ENCODE data around the gene NDC1. TPM values are rescaled to one million over a fixed set of nuclear protein-coding genes. Genes with fewer than 3 reads are reported as not detected.

Gene NDC1
- polyA plus RNA-seq, 1 of the 3 experiments (the other 2 are of a cell fraction): 11.5 TPM

DNA sequence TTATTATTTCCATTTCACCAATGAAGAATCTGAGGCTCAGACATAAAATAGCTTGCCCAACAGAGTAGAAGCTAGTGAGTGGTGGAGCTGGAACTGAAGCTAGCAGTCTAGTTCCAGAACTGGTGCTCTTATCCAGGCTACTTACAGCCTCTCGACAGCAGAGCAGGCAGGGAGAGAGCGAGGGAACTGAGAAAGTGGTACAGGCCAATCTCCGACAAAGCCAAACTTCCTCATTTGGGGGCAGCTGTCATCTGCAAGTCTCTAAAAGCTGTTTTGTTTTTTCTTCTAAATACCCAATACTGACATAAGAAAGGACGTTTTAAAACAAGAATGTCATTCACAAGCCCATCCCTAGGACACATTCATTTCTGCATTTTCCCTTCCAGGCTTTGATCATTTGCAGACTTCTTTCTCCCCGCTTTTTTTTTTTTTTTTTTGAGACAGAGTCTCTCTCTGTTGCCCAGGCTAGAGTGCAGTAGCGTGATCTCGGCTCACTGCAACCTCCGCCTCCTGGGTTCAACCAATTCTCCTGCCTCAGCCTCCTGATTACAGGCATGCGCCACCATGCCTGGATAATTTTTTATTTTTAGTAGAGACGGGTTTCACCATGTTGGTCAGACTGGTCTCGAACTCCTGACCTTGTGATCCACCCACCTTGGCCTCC is 31.5 kb upstream of the NDC1 start (continued):
- TF ChIP-seq, protein P1, sequence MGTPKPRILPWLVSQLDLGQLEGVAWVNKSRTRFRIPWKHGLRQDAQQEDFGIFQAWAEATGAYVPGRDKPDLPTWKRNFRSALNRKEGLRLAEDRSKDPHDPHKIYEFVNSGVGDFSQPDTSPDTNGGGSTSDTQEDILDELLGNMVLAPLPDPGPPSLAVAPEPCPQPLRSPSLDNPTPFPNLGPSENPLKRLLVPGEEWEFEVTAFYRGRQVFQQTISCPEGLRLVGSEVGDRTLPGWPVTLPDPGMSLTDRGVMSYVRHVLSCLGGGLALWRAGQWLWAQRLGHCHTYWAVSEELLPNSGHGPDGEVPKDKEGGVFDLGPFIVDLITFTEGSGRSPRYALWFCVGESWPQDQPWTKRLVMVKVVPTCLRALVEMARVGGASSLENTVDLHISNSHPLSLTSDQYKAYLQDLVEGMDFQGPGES (IDR thresholded peaks at IDR 0.05; ENCODE audit: low read depth, low read length): no peak

DNA sequence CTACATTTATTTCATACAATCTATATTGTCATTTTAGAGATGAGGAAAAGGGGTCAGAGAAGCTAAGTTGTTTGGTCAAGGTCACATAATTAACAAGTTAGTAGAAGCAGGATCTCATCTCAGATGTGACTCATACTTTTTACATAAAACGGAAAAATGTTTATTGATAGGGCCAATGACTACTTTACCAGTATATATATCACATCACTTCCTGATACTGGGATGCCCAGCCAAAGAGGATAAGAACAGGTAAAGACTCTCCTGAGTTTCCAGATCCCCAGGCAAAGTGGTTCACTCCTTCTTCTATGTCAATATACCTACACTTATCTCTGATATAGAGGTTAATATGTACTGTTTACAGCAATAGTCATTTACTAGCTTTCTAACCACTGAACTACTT is 30.5 kb upstream of the NDC1 start:
- Histone ChIP-seq H3K4me2 (no peak overlapping the region), H3K79me2 (ENCODE audit: insufficient read depth) (no peaks in the 10 kb centered on the region), H4K20me1 (ENCODE audit: insufficient read depth) (no peaks in the 10 kb centered on the region), H3K4me1 (ENCODE audit: control insufficient read depth in 1 of 2, insufficient read depth in 2 of 2, low read depth in 1 of 2, low read length in 1 of 2) (no peaks in the 10 kb centered on the region), H3K27me3 (ENCODE audit: insufficient read depth) (no peaks in the 10 kb centered on the region), H3K36me3 (replicated peaks in 1 of 2; ENCODE audit: control insufficient read depth in 1 of 2, insufficient read depth in 2 of 2, low read length in 1 of 2) (peaks cover 33 to 43% of the 10 kb centered on the region in 2 experiments), H3K9me3 (no peaks in the 10 kb centered on the region), H2AFZ (ENCODE audit: low read depth) (no peak overlapping the region), H3K4me3 (ENCODE audit: low read depth in 2 of 2, low read length in 1 of 2) (no peak overlapping the region), H3K9ac (no peak overlapping the region), H3K27ac (ENCODE audit: low read depth in 2 of 2, low read length in 1 of 2) (no peak overlapping the region), H3K9me2 (no peaks in the 10 kb centered on the region), H3F3A (replicated peaks; ENCODE audit: insufficient read depth) (no peaks in the 10 kb centered on the region)
- no peak for DNase-seq
- 80% methylated on average over 1 of the region's 1 CpG for WGBS (ENCODE audit: low lambda C conversion rate)
- POLR2A ChIA-PET: no interaction called here
- CTCF ChIA-PET: interaction anchor here (0.8 to 3.7 kb wide), 5 partner anchors 7 to 91 kb away, joined by 4 to 24 read pairs (median 18); no protein-coding TSS in a partner anchor
- TF ChIP-seq RFX5 (IDR thresholded peaks at IDR 0.05; ENCODE audit: low read length) (no peak), SMC3 (IDR thresholded peaks at IDR 0.05; ENCODE audit: low read depth, low read length) (no peak), NFIC (IDR thresholded peaks at IDR 0.05; ENCODE audit: borderline replicate concordance) (no peak), FOXJ3 (CRISPR knock-in tag; IDR thresholded peaks at IDR 0.05) (no peak), NRF1 (IDR thresholded peaks at IDR 0.05; ENCODE audit: low read depth, low read length) (no peak), RAD21 (IDR thresholded peaks at IDR 0.05; ENCODE audit: low read length) (no peak), FOSL2 (IDR thresholded peaks at IDR 0.05; ENCODE audit: borderline replicate concordance, low read depth) (no peak)
- TF ChIP-seq, protein P2, sequence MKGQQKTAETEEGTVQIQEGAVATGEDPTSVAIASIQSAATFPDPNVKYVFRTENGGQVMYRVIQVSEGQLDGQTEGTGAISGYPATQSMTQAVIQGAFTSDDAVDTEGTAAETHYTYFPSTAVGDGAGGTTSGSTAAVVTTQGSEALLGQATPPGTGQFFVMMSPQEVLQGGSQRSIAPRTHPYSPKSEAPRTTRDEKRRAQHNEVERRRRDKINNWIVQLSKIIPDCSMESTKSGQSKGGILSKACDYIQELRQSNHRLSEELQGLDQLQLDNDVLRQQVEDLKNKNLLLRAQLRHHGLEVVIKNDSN (IDR thresholded peaks at IDR 0.05; ENCODE audit: borderline replicate concordance, low read depth): no peak
- TF ChIP-seq, protein P3, sequence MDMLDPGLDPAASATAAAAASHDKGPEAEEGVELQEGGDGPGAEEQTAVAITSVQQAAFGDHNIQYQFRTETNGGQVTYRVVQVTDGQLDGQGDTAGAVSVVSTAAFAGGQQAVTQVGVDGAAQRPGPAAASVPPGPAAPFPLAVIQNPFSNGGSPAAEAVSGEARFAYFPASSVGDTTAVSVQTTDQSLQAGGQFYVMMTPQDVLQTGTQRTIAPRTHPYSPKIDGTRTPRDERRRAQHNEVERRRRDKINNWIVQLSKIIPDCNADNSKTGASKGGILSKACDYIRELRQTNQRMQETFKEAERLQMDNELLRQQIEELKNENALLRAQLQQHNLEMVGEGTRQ (IDR thresholded peaks at IDR 0.05; ENCODE audit: borderline replicate concordance, low read depth, low read length): no peak

DNA sequence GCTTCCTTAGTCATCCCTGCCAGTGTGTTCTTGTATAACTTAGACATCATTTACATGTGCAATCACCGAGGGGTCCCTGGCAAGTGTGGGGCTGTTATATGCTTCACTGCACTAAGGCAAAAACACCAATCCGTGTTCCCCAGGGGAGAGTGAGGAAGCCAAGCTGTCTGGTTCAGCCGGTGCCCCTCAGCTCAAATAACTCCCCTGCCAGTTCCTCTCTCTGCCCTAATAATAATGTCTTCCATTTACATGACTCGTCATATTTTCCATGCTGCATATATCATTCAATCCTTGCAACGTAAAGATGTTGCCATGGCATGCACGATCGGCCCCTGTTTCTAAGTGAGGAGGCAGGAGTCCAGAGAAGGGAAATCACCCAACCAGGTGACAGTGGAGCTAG is 24.4 kb upstream of the NDC1 start:
- Histone ChIP-seq H3K9ac (no peak overlapping the region), H3K9me2 (no peaks in the 10 kb centered on the region), H3K9me3 (no peaks in the 10 kb centered on the region), H3K79me2 (ENCODE audit: insufficient read depth) (no peaks in the 10 kb centered on the region), H3K27ac (ENCODE audit: low read depth in 2 of 2, low read length in 1 of 2) (no peak overlapping the region), H3K4me1 (ENCODE audit: control insufficient read depth in 1 of 2, insufficient read depth in 2 of 2, low read depth in 1 of 2, low read length in 1 of 2) (no peaks in the 10 kb centered on the region), H4K20me1 (ENCODE audit: insufficient read depth) (no peaks in the 10 kb centered on the region), H3K36me3 (replicated peaks in 1 of 2; ENCODE audit: control insufficient read depth in 1 of 2, insufficient read depth in 2 of 2, low read length in 1 of 2) (peaks cover 9 to 34% of the 10 kb centered on the region in 2 experiments), H3K27me3 (ENCODE audit: insufficient read depth) (no peaks in the 10 kb centered on the region), H2AFZ (ENCODE audit: low read depth) (no peak overlapping the region), H3K4me2 (no peak overlapping the region), H3F3A (replicated peaks; ENCODE audit: insufficient read depth) (no peaks in the 10 kb centered on the region), H3K4me3 (ENCODE audit: low read depth in 2 of 2, low read length in 1 of 2) (no peak overlapping the region)
- no peak for DNase-seq
- WGBS (ENCODE audit: low lambda C conversion rate): 85% methylated on average over 7 of the region's 7 CpGs
- CTCF ChIA-PET: interaction anchor here (0.7 to 5.0 kb wide), 7 partner anchors 8 to 414 kb away, joined by 3 to 51 read pairs (median 22); no protein-coding TSS in a partner anchor
- POLR2A ChIA-PET: no interaction called here
- TF ChIP-seq YY1 (IDR thresholded peaks at IDR 0.05; ENCODE audit: low read depth) (no peak), TEAD4 (IDR thresholded peaks at IDR 0.05; ENCODE audit: borderline replicate concordance, insufficient read depth) (no peak), NRF1 (IDR thresholded peaks at IDR 0.05; ENCODE audit: low read depth, low read length) (no peak), TAF1 (IDR thresholded peaks at IDR 0.05; ENCODE audit: borderline replicate concordance, low read depth, low read length) (no peak), RCOR1 (IDR thresholded peaks at IDR 0.05; ENCODE audit: low read length) (no peak)

All from SK-N-SH (cell line).